ENCODE data around the gene ARPC3.
A peak's percentile ranks its signal among the peaks of the same experiment; 100 is the strongest.

DNA sequence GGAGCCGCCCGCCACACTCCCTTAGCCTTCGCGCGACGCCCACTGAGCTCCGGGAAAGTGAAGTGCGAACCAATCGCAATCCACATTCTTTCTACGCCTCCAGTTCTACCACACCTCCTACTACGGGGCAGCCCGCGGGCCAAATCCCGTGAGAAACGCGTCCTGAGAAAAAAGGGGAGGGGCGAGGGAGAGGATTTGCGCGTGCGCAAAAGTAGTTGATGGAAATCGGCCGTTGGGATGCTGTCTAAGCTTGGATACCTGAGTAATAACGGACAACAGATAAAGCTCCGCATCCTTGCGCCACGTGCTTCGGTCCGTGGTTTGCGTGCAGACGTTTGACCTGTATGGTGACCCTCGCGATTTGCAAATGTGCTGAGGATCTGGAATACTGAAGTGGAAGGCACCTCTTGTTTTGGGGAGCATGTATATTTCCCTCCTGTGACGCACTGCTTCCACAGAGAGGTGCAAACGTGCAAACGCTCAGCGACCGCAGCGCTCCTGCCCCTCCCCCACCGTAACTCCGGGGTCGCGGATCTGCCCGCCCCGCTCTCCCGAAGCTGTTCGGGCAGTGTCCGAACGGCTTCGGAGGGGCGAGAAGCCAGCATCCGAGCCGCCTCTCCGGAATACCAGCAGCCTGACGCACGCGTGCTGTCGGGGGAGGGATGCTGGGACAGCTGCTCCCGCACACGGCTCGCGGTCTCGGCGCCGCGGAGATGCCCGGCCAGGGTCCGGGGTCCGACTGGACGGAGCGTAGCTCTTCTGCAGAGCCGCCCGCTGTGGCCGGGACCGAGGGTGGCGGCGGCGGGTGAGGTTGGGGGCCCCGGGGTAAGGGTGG is 18.3 kb upstream of the ARPC3 start, which contains the start of the genes FAM216A and GPN3:
- TF ChIP-seq CHD1 (IDR thresholded peaks at IDR 0.05; ENCODE audit: low read depth, low read length), result no peak
- TF ChIP-seq RAD21 (IDR thresholded peaks at IDR 0.05; ENCODE audit: low read length), result no peak
- TF ChIP-seq, protein P1, sequence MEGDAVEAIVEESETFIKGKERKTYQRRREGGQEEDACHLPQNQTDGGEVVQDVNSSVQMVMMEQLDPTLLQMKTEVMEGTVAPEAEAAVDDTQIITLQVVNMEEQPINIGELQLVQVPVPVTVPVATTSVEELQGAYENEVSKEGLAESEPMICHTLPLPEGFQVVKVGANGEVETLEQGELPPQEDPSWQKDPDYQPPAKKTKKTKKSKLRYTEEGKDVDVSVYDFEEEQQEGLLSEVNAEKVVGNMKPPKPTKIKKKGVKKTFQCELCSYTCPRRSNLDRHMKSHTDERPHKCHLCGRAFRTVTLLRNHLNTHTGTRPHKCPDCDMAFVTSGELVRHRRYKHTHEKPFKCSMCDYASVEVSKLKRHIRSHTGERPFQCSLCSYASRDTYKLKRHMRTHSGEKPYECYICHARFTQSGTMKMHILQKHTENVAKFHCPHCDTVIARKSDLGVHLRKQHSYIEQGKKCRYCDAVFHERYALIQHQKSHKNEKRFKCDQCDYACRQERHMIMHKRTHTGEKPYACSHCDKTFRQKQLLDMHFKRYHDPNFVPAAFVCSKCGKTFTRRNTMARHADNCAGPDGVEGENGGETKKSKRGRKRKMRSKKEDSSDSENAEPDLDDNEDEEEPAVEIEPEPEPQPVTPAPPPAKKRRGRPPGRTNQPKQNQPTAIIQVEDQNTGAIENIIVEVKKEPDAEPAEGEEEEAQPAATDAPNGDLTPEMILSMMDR (conservative IDR thresholded peaks at IDR 0.05; ENCODE audit: low read depth, low read length), result no peak
- TF ChIP-seq POLR2A (IDR thresholded peaks at IDR 0.05; ENCODE audit: low read depth, low read length), result peak; percentile 83
- TF ChIP-seq MAZ (IDR thresholded peaks at IDR 0.05; ENCODE audit: borderline replicate concordance, low read depth, low read length), result peak; percentile 92
- TF ChIP-seq CEBPB (IDR thresholded peaks at IDR 0.05; ENCODE audit: low read depth, low read length), result no peak
- TF ChIP-seq SMC3 (IDR thresholded peaks at IDR 0.05; ENCODE audit: low read depth, low read length), result no peak
- TF ChIP-seq, protein P2, sequence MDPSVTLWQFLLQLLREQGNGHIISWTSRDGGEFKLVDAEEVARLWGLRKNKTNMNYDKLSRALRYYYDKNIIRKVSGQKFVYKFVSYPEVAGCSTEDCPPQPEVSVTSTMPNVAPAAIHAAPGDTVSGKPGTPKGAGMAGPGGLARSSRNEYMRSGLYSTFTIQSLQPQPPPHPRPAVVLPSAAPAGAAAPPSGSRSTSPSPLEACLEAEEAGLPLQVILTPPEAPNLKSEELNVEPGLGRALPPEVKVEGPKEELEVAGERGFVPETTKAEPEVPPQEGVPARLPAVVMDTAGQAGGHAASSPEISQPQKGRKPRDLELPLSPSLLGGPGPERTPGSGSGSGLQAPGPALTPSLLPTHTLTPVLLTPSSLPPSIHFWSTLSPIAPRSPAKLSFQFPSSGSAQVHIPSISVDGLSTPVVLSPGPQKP (IDR thresholded peaks at IDR 0.05; ENCODE audit: borderline replicate concordance, low read depth, low read length), result no peak
- TF ChIP-seq NFE2L2 (IDR thresholded peaks at IDR 0.05; ENCODE audit: low read depth, low read length), result no peak
- no peak for TF ChIP-seq RFX5 (IDR thresholded peaks at IDR 0.05; ENCODE audit: low read depth, low read length)
- no peak for TF ChIP-seq MAFK (IDR thresholded peaks at IDR 0.05; ENCODE audit: low read depth, low read length)

All from IMR-90 (cell line).